HG02798 (cell line): ENCODE measurements around the gene DESI2.
"Not testable (repeated sequence)": the region's sequence is repeated elsewhere in the genome, so short reads cannot be mapped to it uniquely, and the experiment has no call there.

Experiments used
- ATAC-seq: cut with Tn5 transposase; IDR thresholded peaks from one replicate; pipeline ENCODE4 v1.9.1; 2021; ENCODE audit warnings: mild to moderate bottlenecking; ENCODE audit not compliant: unreplicated experiment, poor library complexity

The DESI2 gene

GRCh38 chr1:244702620-244703019 is 49.7 kb downstream of the DESI2 start:
- no peak for ATAC-seq

GRCh38 chr1:244704107-244704506 is 51.2 kb downstream of the DESI2 start:
- ATAC-seq: no peak

GRCh38 chr1:244705261-244706234 is 52.6 kb downstream of the DESI2 start:
- ATAC-seq: no peak

GRCh38 chr1:244709076-244709475 is 56.1 kb downstream of the DESI2 start:
- no peak for ATAC-seq

- no peak for ATAC-seq
Observed at GRCh38 chr1:244709476-244710368, 56.8 kb downstream of the DESI2 start.

- no peak for ATAC-seq
Observed at GRCh38 chr1:244710474-244711062, 57.6 kb downstream of the DESI2 start.

- no peak for ATAC-seq
Observed at GRCh38 chr1:244712669-244713068, 59.7 kb downstream of the DESI2 start.

- ATAC-seq: no peak
Observed at GRCh38 chr1:244713332-244713731, 60.4 kb downstream of the DESI2 start.

GRCh38 chr1:244727871-244728474 is 75.0 kb downstream of the DESI2 start:
- no peak for ATAC-seq

GRCh38 chr1:244730153-244730933 is 77.4 kb downstream of the DESI2 start:
- ATAC-seq: peak; percentile 37

- no peak for ATAC-seq
Observed at GRCh38 chr1:244730934-244731434, 78.1 kb downstream of the DESI2 start.

- ATAC-seq: no peak
Observed at GRCh38 chr1:244731651-244732050, 78.7 kb downstream of the DESI2 start.

- ATAC-seq: no peak
Observed at GRCh38 chr1:244732851-244733450, 80.0 kb downstream of the DESI2 start.

- no peak for ATAC-seq
Observed at GRCh38 chr1:244735404-244735803, 82.5 kb downstream of the DESI2 start.

- no peak for ATAC-seq
Observed at GRCh38 chr1:244735876-244736561, 83.1 kb downstream of the DESI2 start.

GRCh38 chr1:244739140-244739539 is 86.2 kb downstream of the DESI2 start:
- not testable (repeated sequence) for ATAC-seq

- not testable (repeated sequence) for ATAC-seq
Observed at GRCh38 chr1:244740027-244740617, 87.2 kb downstream of the DESI2 start.

- ATAC-seq: no peak
Observed at GRCh38 chr1:244741692-244742091, 88.8 kb downstream of the DESI2 start.
